Immature natural killer cell (primary cell): ENCODE results near the gene RAMACL. TPM values are rescaled to one million over a fixed set of nuclear protein-coding genes. Genes with fewer than 3 reads are reported as not detected.
"Not testable (repeated sequence)": the region's sequence is repeated elsewhere in the genome, so short reads cannot be mapped to it uniquely, and the experiment has no call there.

Source experiments
- DNase-seq, 3 donors: peaks; one replicate each; pipeline ENCODE4 v3.0.0; 2022; ENCODE audit warnings: mixed read lengths in 1 of 3
- H3K27ac Mint-ChIP-seq, 6 donors: one replicate each; pipeline ENCODE4 v1.8.0; 2020; ENCODE audit warnings: mixed read lengths in 6 of 6, mild to moderate bottlenecking in 5 of 6, inconsistent platforms in 4 of 6, moderate library complexity in 3 of 6
- H3K27me3 Mint-ChIP-seq, 3 donors: one replicate each; pipeline ENCODE4 v1.8.0; 2020 to 2021; ENCODE audit warnings: low read depth in 3 of 3, mild to moderate bottlenecking in 3 of 3, mixed read lengths in 3 of 3, moderate library complexity in 3 of 3, inconsistent platforms in 1 of 3
- H3K36me3 Mint-ChIP-seq, 3 donors: one replicate each; pipeline ENCODE4 v1.8.0; 2020; ENCODE audit warnings: mixed read lengths in 3 of 3, inconsistent platforms in 2 of 3, mild to moderate bottlenecking in 2 of 3
- H3K4me1 Mint-ChIP-seq, 2 donors: one replicate each; pipeline ENCODE4 v1.8.0; 2020; ENCODE audit warnings: inconsistent platforms in 2 of 2, mild to moderate bottlenecking in 2 of 2, mixed read lengths in 2 of 2, moderate library complexity in 1 of 2
- H3K4me3 Mint-ChIP-seq, 5 donors: one replicate each; pipeline ENCODE4 v1.8.0; 2020; ENCODE audit warnings: mild to moderate bottlenecking in 5 of 5, mixed read lengths in 5 of 5, inconsistent platforms in 3 of 5, moderate library complexity in 3 of 5
- H3K9me3 Mint-ChIP-seq, 6 donors: one replicate each; pipeline ENCODE4 v1.8.0; 2020; ENCODE audit warnings: mild to moderate bottlenecking in 6 of 6, mixed read lengths in 6 of 6, inconsistent platforms in 4 of 6, moderate library complexity in 3 of 6
- polyA plus RNA-seq, 3 donors: library from polyadenylated mRNA; unstranded; fragments of 300-500 nt; fragmentation: Illumina TruSeq; gene quantifications; one replicate each; pipeline ENCODE4 v1.2.3, GENCODE V29; 2021

Gene RAMACL
- polyA plus RNA-seq, 3 donors from 2014 or later: 0.18 to 0.58 (median 0.38) TPM

GRCh38 chr6:166542580-166542912 is 43.9 kb downstream of the RAMACL start:
- DNase-seq: no peak
- Mint-ChIP-seq H3K9me3 (no peaks in the 10 kb centered on the region), H3K4me1 (peaks cover 41% of the 10 kb centered on the region in 2 donors), H3K27me3 (peaks cover 0 to 9% (median 3%) of the 10 kb centered on the region in 3 donors), H3K36me3 (peaks cover 0 to 3% (median 0%) of the 10 kb centered on the region in 3 donors), H3K27ac (peak overlapping the region in 2 of 6 donors; percentile 89 to 94), H3K4me3 (no peak overlapping the region)

GRCh38 chr6:166541876-166542579 is 44.5 kb downstream of the RAMACL start:
- peak overlapping the region; percentile 83 to 94 (median 88) for H3K27ac Mint-ChIP-seq
- H3K27me3 Mint-ChIP-seq: peaks cover 0 to 9% (median 3%) of the 10 kb centered on the region in 3 donors
- peak in 2 of 3 donors; percentile 6 to 24 for DNase-seq
- H3K4me1 Mint-ChIP-seq: peaks cover 41% of the 10 kb centered on the region in 2 donors
- peak overlapping the region; percentile 73 to 81 (median 77) for H3K4me3 Mint-ChIP-seq
- no peaks in the 10 kb centered on the region for H3K9me3 Mint-ChIP-seq
- H3K36me3 Mint-ChIP-seq: peaks cover 0 to 3% (median 0%) of the 10 kb centered on the region in 3 donors

- H3K36me3 Mint-ChIP-seq: peaks cover 0 to 3% (median 0%) of the 10 kb centered on the region in 3 donors
- DNase-seq: no peak
- H3K9me3 Mint-ChIP-seq: no peaks in the 10 kb centered on the region
- H3K27me3 Mint-ChIP-seq: peaks cover 0 to 9% (median 3%) of the 10 kb centered on the region in 3 donors
- H3K4me3 Mint-ChIP-seq: peak overlapping the region; percentile 73 to 81 (median 77)
- H3K4me1 Mint-ChIP-seq: peaks cover 41% of the 10 kb centered on the region in 2 donors
- peak overlapping the region; percentile 83 to 94 (median 88) for H3K27ac Mint-ChIP-seq
Observed at GRCh38 chr6:166541366-166541765, 45.1 kb downstream of the RAMACL start.

GRCh38 chr6:166540631-166541331 is 45.7 kb downstream of the RAMACL start:
- DNase-seq: peak; percentile 70 to 77 (median 74)
- peak overlapping the region; percentile 83 to 94 (median 88) for H3K27ac Mint-ChIP-seq
- H3K4me1 Mint-ChIP-seq: peaks cover 41% of the 10 kb centered on the region in 2 donors
- H3K27me3 Mint-ChIP-seq: peaks cover 0 to 6% (median 3%) of the 10 kb centered on the region in 3 donors
- H3K9me3 Mint-ChIP-seq: no peaks in the 10 kb centered on the region
- peaks cover 0 to 3% (median 0%) of the 10 kb centered on the region in 3 donors for H3K36me3 Mint-ChIP-seq
- peak overlapping the region; percentile 73 to 81 (median 77) for H3K4me3 Mint-ChIP-seq

- no peak for DNase-seq
- peak overlapping the region in 4 of 5 donors; percentile 5 to 69 (median 44) for H3K4me3 Mint-ChIP-seq
- H3K27me3 Mint-ChIP-seq: peaks cover 0 to 3% (median 2%) of the 10 kb centered on the region in 3 donors
- peak overlapping the region in 3 of 6 donors; percentile 12 to 68 (median 62) for H3K27ac Mint-ChIP-seq
- peaks cover 41% of the 10 kb centered on the region in 2 donors for H3K4me1 Mint-ChIP-seq
- H3K9me3 Mint-ChIP-seq: no peaks in the 10 kb centered on the region
- H3K36me3 Mint-ChIP-seq: peaks cover 0 to 4% (median 3%) of the 10 kb centered on the region in 3 donors
Observed at GRCh38 chr6:166539543-166539942, 46.9 kb downstream of the RAMACL start.

- H3K9me3 Mint-ChIP-seq, DNase-seq, H3K27me3 Mint-ChIP-seq, H3K36me3 Mint-ChIP-seq: not testable (repeated sequence)
- Mint-ChIP-seq H3K4me3 (peak overlapping the region in 3 of 5 donors; percentile 41 to 69 (median 54)), H3K27ac (peak overlapping the region in 1 of 6 donors; percentile 62), H3K4me1 (peaks cover 41% of the 10 kb centered on the region in 2 donors)
Observed at GRCh38 chr6:166539011-166539385, 47.5 kb downstream of the RAMACL start.

GRCh38 chr6:166538297-166539010 is 48.0 kb downstream of the RAMACL start:
- H3K4me3 Mint-ChIP-seq: peak overlapping the region; percentile 5 to 54 (median 24)
- peaks cover 0 to 4% (median 3%) of the 10 kb centered on the region in 3 donors for H3K36me3 Mint-ChIP-seq
- H3K27ac Mint-ChIP-seq: peak overlapping the region in 1 of 6 donors; percentile 61
- no peak for DNase-seq
- H3K4me1 Mint-ChIP-seq: peaks cover 41% of the 10 kb centered on the region in 2 donors
- peaks cover under 1 to 3% (median 2%) of the 10 kb centered on the region in 3 donors for H3K27me3 Mint-ChIP-seq
- H3K9me3 Mint-ChIP-seq: no peaks in the 10 kb centered on the region

- H3K4me3 Mint-ChIP-seq: no peak overlapping the region
- H3K4me1 Mint-ChIP-seq: peaks cover 16 to 17% of the 10 kb centered on the region in 2 donors
- H3K27ac Mint-ChIP-seq: no peak overlapping the region
- no peak for DNase-seq
- H3K27me3 Mint-ChIP-seq: peaks cover 0 to 3% (median 0%) of the 10 kb centered on the region in 3 donors
- peaks cover 0 to 4% (median 1%) of the 10 kb centered on the region in 3 donors for H3K36me3 Mint-ChIP-seq
- H3K9me3 Mint-ChIP-seq: no peaks in the 10 kb centered on the region
Observed at GRCh38 chr6:166534658-166535406, 51.6 kb downstream of the RAMACL start.

GRCh38 chr6:166533205-166533824 is 53.2 kb downstream of the RAMACL start:
- H3K27ac Mint-ChIP-seq: no peak overlapping the region
- DNase-seq: no peak
- H3K36me3 Mint-ChIP-seq: peaks cover 0 to 4% (median 4%) of the 10 kb centered on the region in 3 donors
- H3K9me3 Mint-ChIP-seq: no peaks in the 10 kb centered on the region
- H3K4me3 Mint-ChIP-seq: no peak overlapping the region
- peaks cover 0 to 3% (median 0%) of the 10 kb centered on the region in 3 donors for H3K27me3 Mint-ChIP-seq
- H3K4me1 Mint-ChIP-seq: peaks cover 2% of the 10 kb centered on the region in 2 donors

Other genes starting within 250 kb of the RAMACL start
- gene SFT2D1, start 244.1 kb downstream of the RAMACL start, polyA plus RNA-seq: 100 to 1,000 TPM in 1 of 3 donors, 10 to 100 TPM in 2; 92.7 to 144 (median 94.2) TPM
- gene MPC1, start 203.7 kb downstream of the RAMACL start, polyA plus RNA-seq: 100 to 1,000 TPM in 1 of 3 donors, 10 to 100 TPM in 2; 68.7 to 107 (median 85.6) TPM
- 1 to 10 TPM; 2.5 to 5.3 (median 3.4) TPM for gene RPS6KA2, start 40.6 kb upstream of the RAMACL start, polyA plus RNA-seq